H9 (cell line): Measurements from ENCODE around the gene RASIP1. TPM values are rescaled to one million over a fixed set of nuclear protein-coding genes. Genes with fewer than 3 reads are reported as not detected.
"Not testable (repeated sequence)": the region's sequence is repeated elsewhere in the genome, so short reads cannot be mapped to it uniquely, and the experiment has no call there.

Experiments used
- DNase-seq: peaks from one replicate; pipeline ENCODE4 v3.0.0-alpha.2; 2017
- H2AFZ ChIP-seq: one replicate; pipeline ENCODE4 v1.6.1; 2013; ENCODE audit warnings: mild to moderate bottlenecking, low read length, control low read depth, moderate library complexity
- H2AK5ac ChIP-seq: 2 replicates; pipeline ENCODE4 v1.6.1; 2013; ENCODE audit warnings: low read length, control low read depth, mixed read lengths; ENCODE audit not compliant: insufficient read length
- H2BK120ac ChIP-seq: one replicate; pipeline ENCODE4 v1.6.1; 2013; ENCODE audit warnings: low read depth, mild to moderate bottlenecking, low read length, control low read depth, inconsistent platforms; ENCODE audit not compliant: poor library complexity, severe bottlenecking
- H2BK12ac ChIP-seq: 2 replicates; pipeline ENCODE4 v1.6.1; 2013; ENCODE audit warnings: low read length, control low read depth, mixed read lengths, low read depth; ENCODE audit not compliant: insufficient read length
- H2BK15ac ChIP-seq: 2 replicates; pipeline ENCODE4 v1.6.1; 2013; ENCODE audit warnings: low read depth, low read length, control low read depth
- H2BK20ac ChIP-seq: one replicate; pipeline ENCODE4 v1.6.1; 2013; ENCODE audit warnings: low read depth, mild to moderate bottlenecking, low read length, control low read depth, inconsistent platforms; ENCODE audit not compliant: poor library complexity, severe bottlenecking
- H2BK5ac ChIP-seq: 2 replicates; pipeline ENCODE4 v1.6.1; 2013; ENCODE audit warnings: low read length, control low read depth, mixed read lengths; ENCODE audit not compliant: insufficient read length
- H3K14ac ChIP-seq: 2 replicates; pipeline ENCODE4 v1.6.1; 2013; ENCODE audit warnings: low read length, control low read depth; ENCODE audit not compliant: insufficient read depth
- H3K18ac ChIP-seq: 2 replicates; pipeline ENCODE4 v1.6.1; 2013; ENCODE audit warnings: low read depth, mild to moderate bottlenecking, mixed read lengths, low read length, control low read depth; ENCODE audit not compliant: insufficient read length
- H3K23ac ChIP-seq: 2 replicates; pipeline ENCODE4 v1.6.1; 2013; ENCODE audit warnings: low read length, control low read depth, mixed read lengths, low read depth; ENCODE audit not compliant: insufficient read length
- H3K23me2 ChIP-seq: 2 replicates; pipeline ENCODE4 v1.6.1; 2013; ENCODE audit warnings: low read depth, mild to moderate bottlenecking, mixed read lengths, low read length, control low read depth; ENCODE audit not compliant: insufficient read length, poor library complexity, severe bottlenecking
- H3K27ac ChIP-seq: 2 replicates; pipeline ENCODE4 v1.5.1; 2013; ENCODE audit warnings: low read length, control low read depth, mixed read lengths, low read depth; ENCODE audit not compliant: insufficient read length
- H3K27me3 ChIP-seq: 2 replicates; pipeline ENCODE4 v1.6.1; 2013; ENCODE audit warnings: low read length, control low read depth, inconsistent platforms; ENCODE audit not compliant: insufficient read depth
- H3K4ac ChIP-seq: 2 replicates; pipeline ENCODE4 v1.6.1; 2013; ENCODE audit warnings: low read depth, mild to moderate bottlenecking, control low read depth, inconsistent platforms, low read length, moderate library complexity
- H3K4me1 ChIP-seq: 2 replicates; pipeline ENCODE4 v1.6.1; 2013; ENCODE audit warnings: low read length, control low read depth, inconsistent platforms; ENCODE audit not compliant: insufficient read depth
- H3K4me2 ChIP-seq: 2 replicates; pipeline ENCODE4 v1.6.1; 2013; ENCODE audit warnings: low read length, control low read depth, mixed read lengths; ENCODE audit not compliant: insufficient read length, insufficient read depth
- H3K56ac ChIP-seq: 2 replicates; pipeline ENCODE4 v1.6.1; 2013; ENCODE audit warnings: low read depth, mild to moderate bottlenecking, mixed read lengths, low read length, control low read depth; ENCODE audit not compliant: insufficient read length
- H3K79me1 ChIP-seq: 2 replicates; pipeline ENCODE4 v1.6.1; 2013; ENCODE audit warnings: low read depth, mild to moderate bottlenecking, moderate library complexity, low read length, control low read depth, inconsistent platforms; ENCODE audit not compliant: insufficient read depth, poor library complexity, severe bottlenecking
- H3K79me2 ChIP-seq: 2 replicates; pipeline ENCODE4 v1.6.1; 2013; ENCODE audit warnings: low read length, control low read depth, inconsistent platforms; ENCODE audit not compliant: insufficient read depth
- H3K9ac ChIP-seq: 2 replicates; pipeline ENCODE4 v1.6.1; 2013; ENCODE audit warnings: low read length, control low read depth, mixed read lengths; ENCODE audit not compliant: insufficient read length; ENCODE audit errors: extremely low read depth
- H3K9me3 ChIP-seq: one replicate; pipeline ENCODE4 v1.6.1; 2013; ENCODE audit warnings: low read depth, low read length, inconsistent platforms; ENCODE audit not compliant: control insufficient read depth
- H3T11ph ChIP-seq: one replicate; pipeline ENCODE4 v1.6.1; 2013; ENCODE audit warnings: mild to moderate bottlenecking, low read length, control low read depth, inconsistent platforms
- H4K20me1 ChIP-seq: one replicate; pipeline ENCODE4 v1.6.1; 2013; ENCODE audit not compliant: control insufficient read depth, insufficient read length, insufficient read depth
- H4K5ac ChIP-seq: 2 replicates; pipeline ENCODE4 v1.6.1; 2013; ENCODE audit warnings: low read depth, mild to moderate bottlenecking, mixed read lengths, low read length, control low read depth; ENCODE audit not compliant: insufficient read length
- H4K8ac ChIP-seq: replicated peaks from 2 replicates; pipeline ENCODE4 v1.6.1; 2013; ENCODE audit warnings: low read length, control low read depth, mixed read lengths, low read depth; ENCODE audit not compliant: insufficient read length
- H4K91ac ChIP-seq: 2 replicates; pipeline ENCODE4 v1.6.1; 2013; ENCODE audit warnings: low read depth, mild to moderate bottlenecking, moderate library complexity, mixed read lengths, low read length, control low read depth; ENCODE audit not compliant: insufficient read length
- H3K27ac Mint-ChIP-seq, 3 experiments: 2 replicates in 2 of 3; 3 replicates in 1 of 3; pipeline ENCODE4 v1.8.0; 2020 to 2021; ENCODE audit warnings: mixed read lengths in 3 of 3, mild to moderate bottlenecking in 1 of 3, moderate library complexity in 1 of 3
- H3K27me3 Mint-ChIP-seq: 2 replicates; pipeline ENCODE4 v1.8.0; 2021; ENCODE audit warnings: low read depth, mild to moderate bottlenecking, moderate library complexity, mixed read lengths
- H3K36me3 Mint-ChIP-seq, 3 experiments: 2 replicates in 2 of 3; 3 replicates in 1 of 3; pipeline ENCODE4 v1.8.0; 2020 to 2021; ENCODE audit warnings: low read depth in 3 of 3, mixed read lengths in 3 of 3; ENCODE audit not compliant: insufficient read depth in 1 of 3
- H3K4me1 Mint-ChIP-seq, 2 experiments: 2 replicates each; pipeline ENCODE4 v1.8.0; 2020; ENCODE audit warnings: mixed read lengths in 2 of 2
- H3K4me3 Mint-ChIP-seq, 2 experiments: 2 replicates in 1 of 2; 3 replicates in 1 of 2; pipeline ENCODE4 v1.8.0; 2020 to 2021; ENCODE audit warnings: mild to moderate bottlenecking in 2 of 2, mixed read lengths in 2 of 2, moderate library complexity in 1 of 2
- H3K9me3 Mint-ChIP-seq, 2 experiments: 2 replicates in 1 of 2; 3 replicates in 1 of 2; pipeline ENCODE4 v1.8.0; 2020; ENCODE audit warnings: mild to moderate bottlenecking in 2 of 2, mixed read lengths in 2 of 2, moderate library complexity in 1 of 2
- CTCF ChIP-seq: fragments of 200-600 bp; sonication (generic); conservative IDR thresholded peaks from 3 replicates; pipeline ENCODE4 v1.8.0; 2021; ENCODE audit warnings: antibody characterized with exemption, mild to moderate bottlenecking
- WGBS: extraction: QIAGEN DNeasy Blood & Tissue Kit; methylation state at CpG from one replicate; pipeline ENCODE4 v1.1.7; 2013; ENCODE audit warnings: missing lambda C conversion rate, low lambda C conversion rate, mixed read lengths; ENCODE audit not compliant: insufficient read length; ENCODE audit errors: extremely low coverage; 5-methylcytosine and 5-hydroxymethylcytosine counted together
- total RNA-seq: library from RNA; stranded (reverse); gene quantifications from 2 replicates; pipeline ENCODE4 v1.2.1, GENCODE V29; 2021

Gene RASIP1
- total RNA-seq, 1 experiment from 2014 or later, result 2.4 TPM

- Histone ChIP-seq H4K8ac (no peak overlapping the region), H2AFZ (no peak overlapping the region), H3K9ac (no peak overlapping the region), H3K27ac (no peak overlapping the region), H4K5ac (no peak overlapping the region), H3K4me2 (no peak overlapping the region), H4K20me1 (no peaks in the 10 kb centered on the region), H3K23ac (no peak overlapping the region), H2BK15ac (no peak overlapping the region), H3K18ac (no peak overlapping the region), H3K23me2 (no peaks in the 10 kb centered on the region), H3K14ac (no peak overlapping the region), H4K91ac (no peak overlapping the region), H3K27me3 (no peaks in the 10 kb centered on the region), H3K4me1 (no peaks in the 10 kb centered on the region), H2BK12ac (no peak overlapping the region), H3K9me3 (no peaks in the 10 kb centered on the region), H2AK5ac (no peak overlapping the region), H3K79me1 (no peaks in the 10 kb centered on the region), H2BK5ac (no peak overlapping the region), H2BK20ac (no peak overlapping the region), H3T11ph (no peak overlapping the region), H3K4ac (no peak overlapping the region), H3K56ac (no peak overlapping the region), H2BK120ac (no peak overlapping the region), H3K79me2 (no peaks in the 10 kb centered on the region)
- DNase-seq, result no peak
- Mint-ChIP-seq H3K4me1 (peaks cover 7 to 12% of the 10 kb centered on the region in 2 experiments), H3K36me3 (no peaks in the 10 kb centered on the region), H3K27ac (no peak overlapping the region), H3K9me3 (no peaks in the 10 kb centered on the region), H3K27me3 (peaks cover 8% of the 10 kb centered on the region), H3K4me3 (no peak overlapping the region)
- no peak for TF ChIP-seq CTCF
- 100% methylated on average over 1 of the region's 11 CpGs for WGBS
Observed at GRCh38 chr19:48768994-48769713, 28.7 kb upstream of the RASIP1 start.

- not testable (repeated sequence) for H3T11ph ChIP-seq, H2BK12ac ChIP-seq, H3K14ac ChIP-seq, H3K27ac ChIP-seq, H3K18ac ChIP-seq, H3K4me2 ChIP-seq, H3K23me2 ChIP-seq, H3K9me3 Mint-ChIP-seq, H3K4me3 Mint-ChIP-seq, H3K23ac ChIP-seq, H4K5ac ChIP-seq, H3K79me2 ChIP-seq, H2AFZ ChIP-seq, H2BK15ac ChIP-seq, H3K4ac ChIP-seq, DNase-seq, H2AK5ac ChIP-seq, H2BK120ac ChIP-seq, H3K79me1 ChIP-seq, H2BK20ac ChIP-seq, H3K4me1 ChIP-seq, H3K36me3 Mint-ChIP-seq, H4K8ac ChIP-seq, H2BK5ac ChIP-seq, H3K9me3 ChIP-seq, H4K91ac ChIP-seq, H3K56ac ChIP-seq, H3K27me3 ChIP-seq, H4K20me1 ChIP-seq, H3K9ac ChIP-seq
- Mint-ChIP-seq H3K27me3 (peaks cover 10% of the 10 kb centered on the region), H3K4me1 (peaks cover 7 to 12% of the 10 kb centered on the region in 2 experiments), H3K27ac (peak overlapping the region in 2 of 3 experiments; percentile 28 to 29; a peak in 1 of 7 replicates)
- WGBS, result no CpG with 5 or more reads among the region's 6 CpGs
Observed at GRCh38 chr19:48768171-48768753, 27.9 kb upstream of the RASIP1 start.
